CD4-positive, alpha-beta T cell (primary cell): ENCODE data around the gene MRPL45. TPM values are rescaled to one million over a fixed set of nuclear protein-coding genes. Genes with fewer than 3 reads are reported as not detected.
"Not testable (repeated sequence)": the region's sequence is repeated elsewhere in the genome, so short reads cannot be mapped to it uniquely, and the experiment has no call there.

Source experiments
- ATAC-seq: fragments of 200-7000 bp; cut with Tn5 transposase; one replicate; pipeline ENCODE4 v1.10.0; 2022; ENCODE audit warnings: mild to moderate bottlenecking; ENCODE audit not compliant: poor library complexity
- CTCF ChIA-PET: fragments of 350-600 bp; sonication (Branson Sonifier 250); formaldehyde crosslinking; loops from one replicate; lab custom pipeline; 2021; ENCODE audit warnings: antibody characterized with exemption, inconsistent platforms; lab: Charles Lee
- POLR2A ChIA-PET: fragments of 350-600 bp; sonication (Branson Sonifier 250); formaldehyde crosslinking; loops from one replicate; lab custom pipeline; 2021; ENCODE audit warnings: antibody characterized with exemption, inconsistent platforms; lab: Charles Lee
- DNase-seq, 14 experiments: peaks; one replicate each; pipeline ENCODE4 v3.0.0-alpha.2; 2013 to 2020; ENCODE audit warnings: mixed read lengths in 2 of 14
- H3K27ac ChIP-seq, 2 donors: one replicate each; pipeline versions ENCODE4 v1.5.1 to v1.7.0; 2013; ENCODE audit warnings: low read length in 2 of 2, low read depth in 1 of 2, mild to moderate bottlenecking in 1 of 2
- H3K27me3 ChIP-seq, 2 experiments: 1 replicate in 1 of 2; 2 replicates in 1 of 2; pipeline versions ENCODE4 v1.6.1 to v1.7.0; 2013; ENCODE audit warnings: low read length in 2 of 2, control low read depth in 1 of 2, mild to moderate bottlenecking in 1 of 2, moderate library complexity in 1 of 2; ENCODE audit not compliant: insufficient read depth in 2 of 2, control insufficient read depth in 1 of 2
- H3K36me3 ChIP-seq: one replicate; pipeline ENCODE4 v1.6.1; 2013; ENCODE audit warnings: low read length, control low read depth; ENCODE audit not compliant: insufficient read depth
- H3K4me1 ChIP-seq: one replicate; pipeline ENCODE4 v1.6.1; 2013; ENCODE audit warnings: low read length, control low read depth; ENCODE audit not compliant: insufficient read depth
- H3K4me3 ChIP-seq: one replicate; pipeline ENCODE4 v1.5.1; 2013; ENCODE audit warnings: mild to moderate bottlenecking, low read length, moderate library complexity
- H3K9me3 ChIP-seq, 2 experiments: 1 replicate in 1 of 2; 2 replicates in 1 of 2; pipeline versions ENCODE4 v1.6.1 to v1.7.0; 2013; ENCODE audit warnings: low read length in 2 of 2, mild to moderate bottlenecking in 2 of 2, control low read depth in 1 of 2, moderate library complexity in 1 of 2; ENCODE audit not compliant: control insufficient read depth in 1 of 2, insufficient read depth in 1 of 2
- H3K27ac Mint-ChIP-seq: one replicate; pipeline ENCODE4 v1.8.0; 2020; ENCODE audit warnings: mixed read lengths
- H3K27me3 Mint-ChIP-seq: one replicate; pipeline ENCODE4 v1.8.0; 2021; ENCODE audit warnings: mixed read lengths
- H3K36me3 Mint-ChIP-seq: one replicate; pipeline ENCODE4 v1.8.0; 2021; ENCODE audit warnings: low read depth, mixed read lengths
- H3K4me1 Mint-ChIP-seq: one replicate; pipeline ENCODE4 v1.8.0; 2021; ENCODE audit warnings: low read depth, mixed read lengths
- H3K4me3 Mint-ChIP-seq: one replicate; pipeline ENCODE4 v1.8.0; 2020; ENCODE audit warnings: mild to moderate bottlenecking, mixed read lengths
- H3K9me3 Mint-ChIP-seq: one replicate; pipeline ENCODE4 v1.8.0; 2020; ENCODE audit warnings: mixed read lengths
- intact Hi-C, 2 experiments: fragments of 100-400 bp; cut with DNase I in 1 of 2; cut with micrococcal nuclease in 1 of 2; formaldehyde crosslinking; loops; one replicate each; pipeline versions ENCODE4 v1.15.1 to v1.9.0; 2023 to 2025; cut with DNase I, micrococcal nuclease
- total RNA-seq, 174 experiments: library from RNA in 2 of 174; stranded (reverse) in 2 of 174; gene quantifications; one replicate each; pipeline ENCODE4 v1.2.3 and lab custom pipeline; 2021 to 2026

MRPL45 gene
- total RNA-seq, 2 experiments from 2014 or later = 17.5 to 17.7 TPM

- H3K36me3 ChIP-seq, CTCF ChIA-PET, H3K27me3 Mint-ChIP-seq, H3K9me3 Mint-ChIP-seq, H3K27me3 ChIP-seq, H3K4me3 ChIP-seq, H3K27ac ChIP-seq, DNase-seq, H3K4me1 ChIP-seq, H3K4me1 Mint-ChIP-seq, H3K4me3 Mint-ChIP-seq, H3K27ac Mint-ChIP-seq, H3K36me3 Mint-ChIP-seq, ATAC-seq, POLR2A ChIA-PET, H3K9me3 ChIP-seq: not testable (repeated sequence)
- intact Hi-C loops = loop anchor here in 1 of 2 experiments (10.0 kb wide), 1 partner anchor 147 kb away; no protein-coding TSS in a partner anchor
Measured at GRCh38 chr17:38268138-38268537, 28.8 kb upstream of the MRPL45 start.

GRCh38 chr17:38269045-38269444, 27.9 kb upstream of the MRPL45 start:
- H3K27me3 Mint-ChIP-seq, CTCF ChIA-PET, H3K27ac Mint-ChIP-seq, H3K9me3 Mint-ChIP-seq, H3K36me3 ChIP-seq, H3K4me3 Mint-ChIP-seq, H3K27ac ChIP-seq, POLR2A ChIA-PET, H3K4me1 ChIP-seq, H3K36me3 Mint-ChIP-seq, ATAC-seq, H3K4me3 ChIP-seq, H3K9me3 ChIP-seq, H3K27me3 ChIP-seq, H3K4me1 Mint-ChIP-seq, DNase-seq: not testable (repeated sequence)
- intact Hi-C loops = loop anchor here in 1 of 2 experiments (10.0 kb wide), 1 partner anchor 146 kb away; no protein-coding TSS in a partner anchor

GRCh38 chr17:38269552-38269951, 27.4 kb upstream of the MRPL45 start:
- H3K4me1 ChIP-seq, H3K9me3 Mint-ChIP-seq, CTCF ChIA-PET, H3K27me3 Mint-ChIP-seq, H3K36me3 ChIP-seq, H3K4me3 ChIP-seq, H3K9me3 ChIP-seq, H3K36me3 Mint-ChIP-seq, H3K4me1 Mint-ChIP-seq, H3K27me3 ChIP-seq, POLR2A ChIA-PET, DNase-seq, H3K27ac Mint-ChIP-seq, H3K4me3 Mint-ChIP-seq, H3K27ac ChIP-seq, ATAC-seq: not testable (repeated sequence)
- intact Hi-C loops = loop anchor here in 1 of 2 experiments (10.0 kb wide), 1 partner anchor 145 kb away; no protein-coding TSS in a partner anchor

- H3K27me3 ChIP-seq, H3K4me1 Mint-ChIP-seq, H3K4me1 ChIP-seq, intact Hi-C loops, DNase-seq, H3K27me3 Mint-ChIP-seq, POLR2A ChIA-PET, H3K9me3 ChIP-seq, H3K4me3 Mint-ChIP-seq, H3K36me3 Mint-ChIP-seq, H3K9me3 Mint-ChIP-seq, H3K36me3 ChIP-seq, H3K27ac ChIP-seq, H3K27ac Mint-ChIP-seq, H3K4me3 ChIP-seq, CTCF ChIA-PET: not testable (repeated sequence)
- ATAC-seq = peak; percentile 30
Measured at GRCh38 chr17:38285994-38286393, 11.0 kb upstream of the MRPL45 start.

- H3K27ac ChIP-seq, H3K9me3 ChIP-seq, CTCF ChIA-PET, H3K27me3 ChIP-seq, H3K36me3 ChIP-seq, H3K4me1 Mint-ChIP-seq, H3K4me1 ChIP-seq, H3K4me3 Mint-ChIP-seq, POLR2A ChIA-PET, intact Hi-C loops, H3K27ac Mint-ChIP-seq, H3K9me3 Mint-ChIP-seq, H3K4me3 ChIP-seq, H3K27me3 Mint-ChIP-seq, H3K36me3 Mint-ChIP-seq: not testable (repeated sequence)
- ATAC-seq = peak; percentile 82
- DNase-seq = peak in 3 of 14 experiments; percentile 11 to 29 (median 29)
Measured at GRCh38 chr17:38286501-38287091, 10.4 kb upstream of the MRPL45 start.
